IMR-90 (cell line): ENCODE measurements around the gene LPCAT2. TPM values are rescaled to one million over a fixed set of nuclear protein-coding genes. Genes with fewer than 3 reads are reported as not detected.
A peak's percentile ranks its signal among the peaks of the same experiment; 100 is the strongest.

Source experiments
- ATAC-seq: fragments of 200-7000 bp; cut with Tn5 transposase; 2 replicates; pipeline ENCODE4 v1.9.1; 2020; ENCODE audit warnings: low read depth, mild to moderate bottlenecking, moderate library complexity
- BruUV-seq: library from RNA; stranded (reverse); fragments of 400-500 nt; replicated peaks from 2 replicates; lab custom pipeline; 2021; lab: Mats Ljungman, UMichigan
- CTCF ChIA-PET: fragments of 300-600 bp; formaldehyde crosslinking; extraction: SDS; loops from one replicate; lab custom pipeline; 2021; ENCODE audit warnings: antibody characterized with exemption; lab: Yijun Ruan, JAX
- POLR2A ChIA-PET: fragments of 300-600 bp; sonication (Branson Sonifier 250); formaldehyde crosslinking; loops from one replicate; lab custom pipeline; 2022; ENCODE audit warnings: antibody characterized with exemption; ENCODE audit not compliant: unreplicated experiment; lab: Charles Lee
- DNase-seq: peaks from one replicate; pipeline ENCODE4 v3.0.0; 2013
- H2AFZ ChIP-seq: replicated peaks from 2 replicates; pipeline ENCODE3; 2013; ENCODE audit warnings: low read length, mild to moderate bottlenecking; ENCODE audit not compliant: poor library complexity
- H2AK5ac ChIP-seq: 2 replicates; pipeline ENCODE4 v1.6.1; 2013; ENCODE audit warnings: low read depth, low read length, inconsistent platforms
- H2AK9ac ChIP-seq: replicated peaks from 2 replicates; pipeline ENCODE3; 2013; ENCODE audit warnings: mild to moderate bottlenecking, low read depth, low read length, moderate library complexity; ENCODE audit not compliant: poor library complexity
- H2BK120ac ChIP-seq: 2 replicates; pipeline ENCODE4 v1.6.1; 2013; ENCODE audit warnings: low read depth, low read length, inconsistent platforms
- H2BK15ac ChIP-seq: 3 replicates; pipeline ENCODE4 v1.6.1; 2013; ENCODE audit warnings: low read depth, low read length, inconsistent platforms
- H2BK20ac ChIP-seq: 2 replicates; pipeline ENCODE4 v1.6.1; 2013; ENCODE audit warnings: low read depth, mild to moderate bottlenecking, inconsistent platforms, low read length, moderate library complexity
- H2BK5ac ChIP-seq: 2 replicates; pipeline ENCODE4 v1.6.1; 2013; ENCODE audit warnings: mild to moderate bottlenecking, low read depth, low read length, inconsistent platforms; ENCODE audit not compliant: poor library complexity, severe bottlenecking
- H3K14ac ChIP-seq: replicated peaks from 2 replicates; pipeline ENCODE4 v1.6.1; 2013; ENCODE audit warnings: low read depth, low read length, inconsistent platforms
- H3K18ac ChIP-seq: 2 replicates; pipeline ENCODE4 v1.6.1; 2013; ENCODE audit warnings: low read depth, low read length, control low read depth
- H3K23ac ChIP-seq: 2 replicates; pipeline ENCODE4 v1.6.1; 2013; ENCODE audit warnings: low read depth, low read length, inconsistent platforms
- H3K27ac ChIP-seq: 2 replicates; pipeline ENCODE4 v1.5.1; 2013; ENCODE audit warnings: mild to moderate bottlenecking, control low read depth, low read length; ENCODE audit not compliant: insufficient read depth
- H3K27me3 ChIP-seq: 2 replicates; pipeline ENCODE4 v1.6.1; 2013; ENCODE audit warnings: low read length; ENCODE audit not compliant: control insufficient read depth, insufficient read depth
- H3K36me3 ChIP-seq: 2 replicates; pipeline ENCODE4 v1.6.1; 2013; ENCODE audit warnings: low read length, mixed read lengths; ENCODE audit not compliant: control insufficient read depth, insufficient read depth
- H3K4ac ChIP-seq: 2 replicates; pipeline ENCODE4 v1.6.1; 2013; ENCODE audit warnings: low read depth, low read length, inconsistent platforms
- H3K4me1 ChIP-seq: 2 replicates; pipeline ENCODE4 v1.6.1; 2013; ENCODE audit warnings: low read length, mixed read lengths; ENCODE audit not compliant: control insufficient read depth, insufficient read depth
- H3K4me2 ChIP-seq: 2 replicates; pipeline ENCODE4 v1.6.1; 2013; ENCODE audit warnings: low read depth, mild to moderate bottlenecking, control low read depth, low read length, moderate library complexity
- H3K4me3 ChIP-seq: 2 replicates; pipeline ENCODE4 v1.5.1; 2013; ENCODE audit warnings: low read depth, mild to moderate bottlenecking, control low read depth, low read length, moderate library complexity; ENCODE audit not compliant: insufficient read depth
- H3K56ac ChIP-seq: 2 replicates; pipeline ENCODE4 v1.6.1; 2013; ENCODE audit warnings: low read length, inconsistent platforms; ENCODE audit not compliant: insufficient read depth; ENCODE audit errors: extremely low read depth
- H3K79me1 ChIP-seq, 2 experiments: 2 replicates each; pipeline ENCODE4 v1.6.1; 2013; ENCODE audit warnings: low read length in 2 of 2, inconsistent platforms in 1 of 2, low read depth in 1 of 2
- H3K9ac ChIP-seq: 2 replicates; pipeline ENCODE4 v1.6.1; 2013; ENCODE audit warnings: low read depth, low read length, control low read depth
- H3K9me1 ChIP-seq: 2 replicates; pipeline ENCODE4 v1.6.1; 2013; ENCODE audit warnings: low read length, inconsistent platforms; ENCODE audit not compliant: insufficient read depth
- H3K9me3 ChIP-seq: 2 replicates; pipeline ENCODE4 v1.6.1; 2013; ENCODE audit warnings: low read length; ENCODE audit not compliant: control insufficient read depth, insufficient read depth
- H4K20me1 ChIP-seq: 2 replicates; pipeline ENCODE4 v1.6.1; 2013; ENCODE audit warnings: low read length, inconsistent platforms; ENCODE audit not compliant: insufficient read depth
- H4K5ac ChIP-seq: 2 replicates; pipeline ENCODE4 v1.6.1; 2013; ENCODE audit warnings: mild to moderate bottlenecking, low read depth, low read length, control low read depth
- H4K8ac ChIP-seq, 2 experiments: 2 replicates each; pipeline ENCODE4 v1.6.1; 2013; ENCODE audit warnings: low read depth in 2 of 2, low read length in 2 of 2, control low read depth in 1 of 2, inconsistent platforms in 1 of 2
- H4K91ac ChIP-seq: 2 replicates; pipeline ENCODE4 v1.6.1; 2013; ENCODE audit warnings: low read depth, low read length, inconsistent platforms; ENCODE audit not compliant: insufficient read depth
- CTCF ChIP-seq: conservative IDR thresholded peaks from 2 replicates; pipeline ENCODE4 v1.5.1; 2012; ENCODE audit warnings: mild to moderate bottlenecking, low read depth, low read length, improper control_type of control experiment
- RAD21 ChIP-seq: IDR thresholded peaks from 2 replicates; pipeline ENCODE4 v1.6.1; 2012; ENCODE audit warnings: low read length, improper control_type of control experiment
- WGBS, 2 experiments: methylation state at CpG; one replicate each; pipeline versions ENCODE4 v1.1.5 to v1.1.7; 2013; ENCODE audit warnings: missing lambda C conversion rate in 2 of 2; ENCODE audit not compliant: insufficient read length in 1 of 2; ENCODE audit errors: extremely low coverage in 2 of 2; 5-methylcytosine and 5-hydroxymethylcytosine counted together
- dilution Hi-C: fragments of 300-500 bp; cut with HindIII; formaldehyde crosslinking; loops from one replicate; pipeline ENCODE4 v1.14.3; 2018; ENCODE audit warnings: low sequenced_read_pairs; ENCODE audit not compliant: unreplicated experiment
- in situ Hi-C: fragments of 300-500 bp; cut with MboI; formaldehyde crosslinking; loops from 3 replicates; pipeline ENCODE4 v1.14.3; 2019; ENCODE audit warnings: low sequenced_read_pairs, inconsistent platforms, mixed read lengths
- intact Hi-C: fragments of 100-400 bp; cut with micrococcal nuclease; formaldehyde crosslinking; loops from 2 replicates; pipeline ENCODE4 v1.10.0; 2022
- polyA plus RNA-seq, 3 experiments: library from polyadenylated mRNA; depleted of rRNA; stranded (reverse); fragments of >200 nt; gene quantifications; 2 replicates each; pipeline ENCODE4 v1.2.3, GENCODE V29; 2012; ENCODE audit warnings: low replicate concordance in 1 of 3
- total RNA-seq: library from RNA; depleted of rRNA; stranded (reverse); fragments of >200 nt; gene quantifications from 2 replicates; pipeline ENCODE4 v1.2.3, GENCODE V29; 2012
- TF ChIP-seq, protein P1 (sequence below): fragments of 150-350 bp; IDR thresholded peaks from 2 replicates; pipeline ENCODE4 v1.6.1; 2017; ENCODE audit warnings: mild to moderate bottlenecking, antibody characterized with exemption, low read length, low read depth

The LPCAT2 gene
- total and polyA plus RNA-seq, 2 of the 4 experiments (the other 2 are of a cell fraction) = 8.6 to 8.7 TPM

- peak overlapping the region; percentile 73 for H2BK120ac ChIP-seq
- TF ChIP-seq CTCF (peak; percentile 42), RAD21 (peak; percentile 21; the same call in 1 of the 2 replicates)
- TF ChIP-seq, protein P1, sequence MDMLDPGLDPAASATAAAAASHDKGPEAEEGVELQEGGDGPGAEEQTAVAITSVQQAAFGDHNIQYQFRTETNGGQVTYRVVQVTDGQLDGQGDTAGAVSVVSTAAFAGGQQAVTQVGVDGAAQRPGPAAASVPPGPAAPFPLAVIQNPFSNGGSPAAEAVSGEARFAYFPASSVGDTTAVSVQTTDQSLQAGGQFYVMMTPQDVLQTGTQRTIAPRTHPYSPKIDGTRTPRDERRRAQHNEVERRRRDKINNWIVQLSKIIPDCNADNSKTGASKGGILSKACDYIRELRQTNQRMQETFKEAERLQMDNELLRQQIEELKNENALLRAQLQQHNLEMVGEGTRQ = no peak
- H2AFZ ChIP-seq = no peak overlapping the region
- H4K20me1 ChIP-seq = peaks cover 3% of the 10 kb centered on the region
- H3K9me1 ChIP-seq = peaks cover 15% of the 10 kb centered on the region
- peak overlapping the region; percentile 67 for H3K4ac ChIP-seq
- no peak overlapping the region for H3K9ac ChIP-seq
- H3K14ac ChIP-seq = no peak overlapping the region; the same call in 1 of the 2 replicates
- H2AK9ac ChIP-seq = peak overlapping the region; percentile 35
- dilution Hi-C loops (no loop called here), intact Hi-C loops (no loop called here), in situ Hi-C loops (no loop called here)
- peak overlapping the region; percentile 54; the same call in 2 of the 3 replicates for H2BK15ac ChIP-seq
- ChIA-PET CTCF (interaction anchor here (0.6 to 2.4 kb wide), 11 partner anchors 8 to 47 kb away, joined by 3 to 11 read pairs (median 4); no protein-coding TSS in a partner anchor), POLR2A (interaction anchor here (0.9 to 1.3 kb wide), 2 partner anchors 9 to 21 kb away, joined by 3 to 4 read pairs; no protein-coding TSS in a partner anchor)
- H4K8ac ChIP-seq = peak overlapping the region; percentile 17 to 35; a peak in 2 of 4 replicates
- peaks cover 58% of the 10 kb centered on the region for H3K36me3 ChIP-seq
- peaks cover 0 to 16% of the 10 kb centered on the region in 2 experiments; a peak in 2 of 4 replicates for H3K79me1 ChIP-seq
- H3K4me1 ChIP-seq = peaks cover 31% of the 10 kb centered on the region
- H3K4me2 ChIP-seq = peak overlapping the region; percentile 9; the same call in 1 of the 2 replicates
- no TSS peak for BruUV-seq
- 82% methylated on average over 4 of the region's 9 CpGs; no CpG with 5 or more reads in 1 of the 2 experiments for WGBS, 2 experiments
- H3K27ac ChIP-seq = peak overlapping the region; percentile 41; the same call in 1 of the 2 replicates
- no peaks in the 10 kb centered on the region for H3K9me3 ChIP-seq
- DNase-seq (no peak), ATAC-seq (no peak)
- peak overlapping the region; percentile 20; the same call in 1 of the 2 replicates for H2BK20ac ChIP-seq
- H3K27me3 ChIP-seq = no peaks in the 10 kb centered on the region
- H2AK5ac ChIP-seq = peak overlapping the region; percentile 88; the same call in 1 of the 2 replicates
- peak overlapping the region; percentile 42; the same call in 1 of the 2 replicates for H4K5ac ChIP-seq
- H3K56ac ChIP-seq = peak overlapping the region; percentile 10; the same call in 1 of the 2 replicates
- H2BK5ac ChIP-seq = peak overlapping the region; percentile 83
- H3K4me3 ChIP-seq = no peak overlapping the region
- H3K18ac ChIP-seq = peak overlapping the region; percentile 0; the same call in 1 of the 2 replicates
- peak overlapping the region; percentile 23; the same call in 1 of the 2 replicates for H3K23ac ChIP-seq
- peak overlapping the region; percentile 56; the same call in 1 of the 2 replicates for H4K91ac ChIP-seq
Measured at GRCh38 chr16:55501549-55502322, 7.1 kb upstream of the LPCAT2 start.
